Glutamatergic neuron (in vitro differentiated cells): Measurements from ENCODE around the gene EMC9. TPM values are rescaled to one million over a fixed set of nuclear protein-coding genes. Genes with fewer than 3 reads are reported as not detected.

Experiments
- DNase-seq: peaks from one replicate; pipeline ENCODE4 v3.0.0; 2022
- H3K27ac Mint-ChIP-seq: one replicate; pipeline ENCODE4 v1.8.0; 2020; ENCODE audit warnings: mild to moderate bottlenecking, mixed read lengths, inconsistent platforms; ENCODE audit not compliant: unreplicated experiment
- H3K27me3 Mint-ChIP-seq: one replicate; pipeline ENCODE4 v1.8.0; 2020; ENCODE audit warnings: mild to moderate bottlenecking, moderate library complexity, mixed read lengths, inconsistent platforms; ENCODE audit not compliant: unreplicated experiment
- H3K36me3 Mint-ChIP-seq: one replicate; pipeline ENCODE4 v1.8.0; 2020; ENCODE audit warnings: mild to moderate bottlenecking, mixed read lengths, inconsistent platforms; ENCODE audit not compliant: unreplicated experiment
- H3K4me1 Mint-ChIP-seq: one replicate; pipeline ENCODE4 v1.8.0; 2020; ENCODE audit warnings: mild to moderate bottlenecking, low read depth, mixed read lengths, inconsistent platforms; ENCODE audit not compliant: unreplicated experiment
- H3K4me3 Mint-ChIP-seq: one replicate; pipeline ENCODE4 v1.8.0; 2020; ENCODE audit warnings: mild to moderate bottlenecking, mixed read lengths, inconsistent platforms; ENCODE audit not compliant: unreplicated experiment
- H3K9me3 Mint-ChIP-seq: one replicate; pipeline ENCODE4 v1.8.0; 2020; ENCODE audit warnings: mild to moderate bottlenecking, moderate library complexity, mixed read lengths, inconsistent platforms; ENCODE audit not compliant: unreplicated experiment
- CTCF ChIP-seq: fragments of 200-600 bp; sonication (generic); IDR thresholded peaks from one replicate; pipeline ENCODE4 v1.5.0; 2021; ENCODE audit not compliant: partially characterized antibody, unreplicated experiment
- total RNA-seq: library from RNA; stranded (reverse); fragmentation: NEBNext Ultra II Directional; extraction: Animal tissue kit (Norgen Biotek cat#: 25700); gene quantifications from one replicate; pipeline ENCODE4 v1.2.1, GENCODE V29; 2021; ENCODE audit not compliant: unreplicated experiment

The EMC9 gene
- total RNA-seq, 1 donor from 2014 or later = 18.1 TPM

- DNase-seq = no peak
- Mint-ChIP-seq H3K27me3 (peaks cover 13% of the 10 kb centered on the region), H3K27ac (no peak overlapping the region), H3K4me3 (peak overlapping the region; percentile 77), H3K9me3 (peaks cover 13% of the 10 kb centered on the region), H3K4me1 (peaks cover 20% of the 10 kb centered on the region), H3K36me3 (no peaks in the 10 kb centered on the region)
- TF ChIP-seq CTCF = no peak
Observed at GRCh38 chr14:24139272-24139934, 2.0 kb downstream of the EMC9 start.

GRCh38 chr14:24138396-24139271 lies 2.8 kb downstream of the EMC9 start:
- H3K4me1 Mint-ChIP-seq = peaks cover 20% of the 10 kb centered on the region
- peaks cover 13% of the 10 kb centered on the region for H3K27me3 Mint-ChIP-seq
- no peak for TF ChIP-seq CTCF
- no peaks in the 10 kb centered on the region for H3K36me3 Mint-ChIP-seq
- no peak overlapping the region for H3K4me3 Mint-ChIP-seq
- no peak overlapping the region for H3K27ac Mint-ChIP-seq
- H3K9me3 Mint-ChIP-seq = peaks cover 13% of the 10 kb centered on the region
- DNase-seq = no peak

- Mint-ChIP-seq H3K27ac (no peak overlapping the region), H3K4me3 (no peak overlapping the region), H3K9me3 (peaks cover 13% of the 10 kb centered on the region), H3K27me3 (peaks cover 15% of the 10 kb centered on the region), H3K36me3 (no peaks in the 10 kb centered on the region), H3K4me1 (peaks cover 23% of the 10 kb centered on the region)
- DNase-seq = no peak
- no peak for TF ChIP-seq CTCF
Observed at GRCh38 chr14:24137529-24138395, 3.6 kb downstream of the EMC9 start.

- peaks cover 12% of the 10 kb centered on the region for H3K9me3 Mint-ChIP-seq
- TF ChIP-seq CTCF = no peak
- peak overlapping the region; percentile 79 for H3K4me3 Mint-ChIP-seq
- H3K27me3 Mint-ChIP-seq = peaks cover 15% of the 10 kb centered on the region
- peaks cover 23% of the 10 kb centered on the region for H3K4me1 Mint-ChIP-seq
- DNase-seq = no peak
- no peaks in the 10 kb centered on the region for H3K36me3 Mint-ChIP-seq
- peak overlapping the region; percentile 33 for H3K27ac Mint-ChIP-seq
Observed at GRCh38 chr14:24136684-24137528, 4.5 kb downstream of the EMC9 start.
